MM.1S (cell line): ENCODE measurements around the gene FGD1.

ENCODE experiments used
- EZH2phosphoT487 ChIP-seq: fragments of 300-600 bp; sonication (generic); IDR thresholded peaks from 2 replicates; pipeline ENCODE4 v1.6.1; 2018; ENCODE audit warnings: antibody characterized with exemption, low read length
- TF ChIP-seq, protein P1 (sequence below): fragments of 300-600 bp; sonication (generic); IDR thresholded peaks from 2 replicates; pipeline ENCODE4 v1.5.1; 2016; ENCODE audit warnings: antibody characterized with exemption, low read length, mixed read lengths

DNA sequence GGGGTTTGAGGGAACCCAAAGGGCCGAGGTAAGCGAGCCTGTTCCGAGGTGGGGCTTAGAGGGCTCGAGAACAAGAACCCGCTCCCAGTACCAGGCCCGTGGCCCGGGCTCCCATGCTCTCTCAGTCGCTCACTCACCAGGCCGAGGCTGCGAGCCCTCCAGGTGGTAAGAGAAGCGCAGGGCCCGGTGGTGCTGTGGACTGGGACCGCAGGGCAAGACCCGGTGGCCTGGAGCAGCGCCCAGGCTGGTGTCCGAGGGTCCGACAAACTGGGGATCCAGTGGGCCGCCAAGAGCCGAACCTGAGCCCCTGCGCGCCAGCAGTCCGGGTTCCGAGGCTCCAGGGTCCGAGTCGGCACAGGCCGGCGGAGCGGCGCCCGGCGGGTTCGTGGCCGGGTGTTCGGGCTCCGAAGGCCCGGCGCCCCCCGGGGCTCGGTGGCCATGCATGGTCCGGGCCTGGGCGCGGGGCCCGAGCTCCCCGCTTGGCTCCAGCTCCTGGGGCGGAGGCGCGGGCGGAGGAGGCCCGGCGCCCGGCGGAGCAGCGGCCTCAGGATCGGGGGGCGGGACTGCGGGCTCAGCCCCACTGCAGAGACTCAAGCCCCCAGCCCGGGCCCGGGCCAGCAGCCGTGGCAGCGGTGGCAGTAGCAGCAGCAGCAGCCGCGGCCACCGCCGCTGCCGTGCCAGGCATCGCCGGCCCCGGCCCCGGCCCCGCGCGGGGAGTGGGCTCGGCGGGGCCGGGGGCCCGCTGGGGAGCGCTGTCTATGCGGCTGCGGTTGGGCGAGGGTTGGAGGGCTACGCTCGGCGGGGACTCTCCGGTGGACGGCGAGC, 833 bp downstream of the FGD1 start:
- TF ChIP-seq, protein P1, sequence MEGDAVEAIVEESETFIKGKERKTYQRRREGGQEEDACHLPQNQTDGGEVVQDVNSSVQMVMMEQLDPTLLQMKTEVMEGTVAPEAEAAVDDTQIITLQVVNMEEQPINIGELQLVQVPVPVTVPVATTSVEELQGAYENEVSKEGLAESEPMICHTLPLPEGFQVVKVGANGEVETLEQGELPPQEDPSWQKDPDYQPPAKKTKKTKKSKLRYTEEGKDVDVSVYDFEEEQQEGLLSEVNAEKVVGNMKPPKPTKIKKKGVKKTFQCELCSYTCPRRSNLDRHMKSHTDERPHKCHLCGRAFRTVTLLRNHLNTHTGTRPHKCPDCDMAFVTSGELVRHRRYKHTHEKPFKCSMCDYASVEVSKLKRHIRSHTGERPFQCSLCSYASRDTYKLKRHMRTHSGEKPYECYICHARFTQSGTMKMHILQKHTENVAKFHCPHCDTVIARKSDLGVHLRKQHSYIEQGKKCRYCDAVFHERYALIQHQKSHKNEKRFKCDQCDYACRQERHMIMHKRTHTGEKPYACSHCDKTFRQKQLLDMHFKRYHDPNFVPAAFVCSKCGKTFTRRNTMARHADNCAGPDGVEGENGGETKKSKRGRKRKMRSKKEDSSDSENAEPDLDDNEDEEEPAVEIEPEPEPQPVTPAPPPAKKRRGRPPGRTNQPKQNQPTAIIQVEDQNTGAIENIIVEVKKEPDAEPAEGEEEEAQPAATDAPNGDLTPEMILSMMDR: no peak
- TF ChIP-seq EZH2phosphoT487: no peak
